ENCODE measurements around the gene FBXL15.
"Not testable (repeated sequence)": the region's sequence is repeated elsewhere in the genome, so short reads cannot be mapped to it uniquely, and the experiment has no call there.

The FBXL15 gene

GRCh38 chr10:102431452-102432124 is 11.0 kb downstream of the FBXL15 start:
- DNase-seq (ENCODE audit: low read depth in 2 of 2), result no peak

DNA sequence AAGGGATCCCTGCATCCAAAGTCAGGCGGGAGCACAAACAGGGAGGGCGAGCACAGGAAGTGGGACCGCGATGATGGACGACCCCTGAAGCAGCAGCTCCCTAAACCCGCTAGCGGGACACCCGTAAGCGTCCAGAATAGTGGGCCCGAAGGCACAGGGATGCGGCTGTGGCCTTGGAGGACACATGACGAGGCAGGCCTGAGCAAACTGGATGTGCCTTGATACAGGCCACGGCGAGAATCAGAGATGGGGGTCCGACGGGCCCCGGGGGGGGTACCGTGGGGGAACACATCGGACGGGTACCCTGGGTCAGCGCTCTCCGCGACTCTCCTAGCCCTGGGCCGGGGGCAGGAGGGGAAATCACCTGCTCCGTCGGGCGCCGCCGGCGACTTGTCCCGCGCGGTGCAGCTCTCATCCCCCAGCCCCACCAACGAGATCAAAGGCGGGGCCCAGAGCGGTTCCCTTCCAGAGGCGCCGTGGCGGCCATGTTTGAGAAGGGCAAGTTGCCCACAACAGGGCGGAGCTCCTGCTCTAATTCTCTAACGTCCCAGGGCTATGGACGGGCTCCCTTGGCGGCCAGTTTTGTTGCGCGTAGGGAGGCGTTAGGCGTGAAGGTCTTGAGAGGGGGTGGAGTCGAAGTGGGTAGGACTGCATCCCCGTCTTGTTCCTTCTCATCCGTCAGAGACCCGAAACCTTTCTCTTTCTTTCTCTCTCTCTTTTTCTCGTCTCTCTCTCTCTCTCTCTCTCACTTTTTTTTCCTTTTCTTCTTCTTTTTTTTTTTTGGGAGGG is 11.7 kb downstream of the FBXL15 start, which contains the start of gene CUEDC2:
Gene CUEDC2, minus strand, starts transcription at position 413 of the 789 bp plus-strand sequence. CDS start 7,386 bp downstream, outside the sequence.
- DNase-seq (ENCODE audit: low read depth in 2 of 2), result peak; percentile 93 to 97

GRCh38 chr10:102433619-102434046 is 13.0 kb downstream of the FBXL15 start:
- no peak for DNase-seq (ENCODE audit: low read depth in 2 of 2)

GRCh38 chr10:102434394-102435132 is 13.9 kb downstream of the FBXL15 start:
- DNase-seq (ENCODE audit: low read depth in 2 of 2), result no peak

DNA sequence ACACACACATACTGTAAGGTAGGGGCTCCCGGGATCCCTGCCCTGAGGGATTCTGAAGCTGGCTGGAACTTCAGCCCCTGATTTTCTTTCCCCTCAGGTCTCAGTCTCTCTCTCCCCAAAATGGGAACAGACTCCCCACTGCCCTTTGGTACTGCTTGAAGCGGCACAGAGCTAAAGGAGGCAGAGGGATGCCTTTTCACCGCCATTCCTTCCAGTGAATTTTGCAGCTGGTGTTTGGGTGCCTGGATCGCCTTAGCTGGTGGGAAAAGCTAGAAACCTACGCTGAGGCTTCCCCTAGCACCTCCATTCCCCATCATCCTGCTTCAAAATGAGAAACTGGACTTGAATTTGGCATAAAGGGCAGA is 14.5 kb downstream of the FBXL15 start:
- DNase-seq (ENCODE audit: low read depth in 2 of 2), result no peak

DNA sequence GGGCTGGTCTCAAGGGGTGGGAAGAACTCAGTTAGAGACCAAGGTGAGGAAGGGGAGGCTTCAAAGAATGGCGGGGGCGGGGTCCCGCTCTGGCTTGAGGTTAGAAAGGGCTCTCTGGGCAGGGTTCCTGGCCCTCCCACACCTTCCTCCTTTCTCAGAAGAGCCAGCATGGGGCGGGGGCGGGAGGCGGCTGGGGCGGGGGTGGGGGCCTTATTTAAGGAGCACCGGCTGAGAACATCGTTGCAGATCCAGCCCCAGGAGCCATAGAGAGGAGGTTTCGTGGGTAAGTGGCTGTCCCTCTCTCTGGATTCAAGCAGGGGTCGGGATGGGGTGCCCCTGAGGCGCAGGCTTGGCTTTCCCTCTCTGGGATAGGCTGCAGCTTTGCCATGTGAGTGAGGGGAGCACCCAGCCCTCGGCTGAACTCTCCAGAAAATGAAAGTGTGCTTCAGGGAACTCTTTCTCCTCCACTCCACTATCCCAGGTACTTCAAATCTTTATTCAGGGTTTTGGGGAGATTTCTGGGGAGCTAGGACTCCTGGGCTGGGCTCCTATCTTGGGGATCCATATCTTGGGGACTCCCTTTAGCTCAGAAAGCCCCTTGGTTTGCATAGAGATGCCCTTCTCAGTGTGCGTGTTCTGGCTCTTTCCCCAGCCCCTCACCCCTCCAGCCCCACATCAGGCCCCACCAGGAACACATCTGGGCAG is 15.0 kb downstream of the FBXL15 start:
- no peak for DNase-seq (ENCODE audit: low read depth in 2 of 2)

GRCh38 chr10:102436312-102436711 is 15.7 kb downstream of the FBXL15 start:
- DNase-seq (ENCODE audit: low read depth in 2 of 2), result no peak

DNA sequence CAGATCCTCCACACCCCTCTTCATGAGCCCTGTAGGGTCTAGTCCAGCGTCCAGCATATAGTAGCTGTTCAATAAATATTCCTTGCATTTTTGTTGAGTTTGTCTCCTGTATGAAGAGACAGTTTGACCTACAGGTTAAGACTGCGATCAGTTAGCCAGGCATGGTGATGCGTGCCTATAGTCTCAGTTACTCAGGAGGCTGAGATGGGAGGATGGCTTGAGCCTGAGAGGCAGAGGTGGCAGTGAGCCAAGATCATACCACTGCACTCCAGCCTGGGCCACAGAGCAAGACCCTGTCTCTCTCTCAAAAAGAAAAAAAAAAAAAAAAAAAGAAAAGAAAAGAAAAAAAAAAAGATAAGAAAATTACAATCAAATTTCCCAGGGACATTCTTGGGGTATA is 16.9 kb downstream of the FBXL15 start:
- no peak for DNase-seq (ENCODE audit: low read depth in 2 of 2)

DNA sequence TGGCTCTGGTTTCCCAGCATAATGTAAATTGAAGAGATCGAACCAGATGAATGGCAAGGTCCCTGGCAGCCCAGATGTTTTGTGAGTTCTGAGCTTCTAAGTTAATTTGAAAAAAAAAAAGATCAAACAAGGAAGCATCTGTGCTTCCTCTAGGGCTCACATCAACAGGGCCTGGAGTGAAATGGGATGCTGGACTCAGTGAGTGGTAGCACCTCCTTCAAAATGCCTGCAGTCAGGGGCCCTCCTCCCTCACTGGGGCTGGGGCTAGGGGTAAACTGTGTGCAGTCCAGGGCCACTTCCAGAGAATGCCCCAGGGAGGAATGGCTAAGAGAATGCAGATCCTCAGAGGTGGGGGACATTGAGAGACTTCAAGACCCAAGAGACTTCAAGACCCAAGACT is 17.7 kb downstream of the FBXL15 start:
- DNase-seq (ENCODE audit: low read depth in 2 of 2), result no peak

DNA sequence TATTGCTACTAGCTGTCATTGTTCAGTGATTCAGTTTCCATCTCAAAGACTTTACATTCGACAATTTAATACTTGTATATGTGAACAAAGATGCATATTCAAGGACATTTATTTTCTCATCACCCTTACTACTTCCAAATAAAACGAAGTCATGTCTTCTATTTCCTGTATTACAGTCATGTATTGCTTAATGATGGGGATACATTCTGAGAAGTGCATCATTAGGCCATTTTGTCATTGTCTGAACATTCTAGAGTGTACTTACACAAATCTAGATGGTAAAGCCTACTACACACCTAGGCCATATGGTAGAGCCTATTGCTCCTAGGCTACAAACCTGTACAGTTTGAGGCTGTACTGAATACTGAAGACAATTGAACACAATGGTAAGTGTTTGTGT is 24.2 kb downstream of the FBXL15 start:
- no peak for DNase-seq (ENCODE audit: low read depth in 2 of 2)

DNA sequence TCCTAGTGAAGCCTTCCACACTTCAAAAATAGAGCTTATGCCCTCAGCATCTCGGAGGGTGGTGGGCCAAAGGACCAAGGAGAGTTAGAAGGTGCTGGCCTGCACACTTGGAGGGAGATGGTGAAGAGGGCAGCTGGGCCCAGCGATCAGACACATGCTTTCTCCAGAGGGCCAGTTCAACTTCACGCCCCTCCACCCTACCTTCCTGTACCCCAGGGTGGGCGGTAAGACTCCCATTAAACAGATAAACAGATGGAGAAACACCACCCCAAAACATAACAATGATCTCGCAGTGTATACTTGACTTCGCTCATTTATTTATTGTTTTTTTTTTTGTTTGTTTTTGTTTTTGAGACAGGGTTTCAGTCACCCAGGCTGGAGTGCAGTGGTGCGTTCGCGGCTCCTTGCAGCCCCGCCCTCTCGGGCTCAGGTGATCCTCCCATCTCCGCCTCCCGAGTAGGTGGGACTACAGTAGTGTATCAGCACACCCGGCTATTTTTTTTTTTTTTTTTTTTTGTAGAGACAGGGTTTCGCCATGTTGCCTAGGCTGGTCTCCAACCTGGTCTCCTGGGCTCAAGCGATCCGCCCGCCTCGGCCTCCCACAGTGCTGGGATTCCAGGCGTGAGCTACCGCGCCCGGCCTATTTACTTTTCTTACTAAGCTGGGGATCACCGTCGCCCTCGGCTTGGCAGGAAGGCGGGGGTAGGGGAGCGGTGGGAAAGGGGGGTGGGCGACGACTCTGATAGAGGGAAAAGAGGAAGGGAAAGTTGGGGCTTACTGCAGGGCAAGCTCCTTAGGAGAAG is 28.9 kb downstream of the FBXL15 start:
- DNase-seq (ENCODE audit: low read depth in 2 of 2), result peak; percentile 79 to 85

GRCh38 chr10:102450124-102450373 is 29.4 kb downstream of the FBXL15 start:
- no peak for DNase-seq (ENCODE audit: low read depth in 2 of 2)

- DNase-seq (ENCODE audit: low read depth in 2 of 2), result peak; percentile 64 to 81
Measured at GRCh38 chr10:102450374-102451104, 29.9 kb downstream of the FBXL15 start.

GRCh38 chr10:102451105-102451969 is 30.7 kb downstream of the FBXL15 start, which contains the start of gene C10orf95:
Gene C10orf95, minus strand, starts transcription at chr10:102451543. Its CDS starts 450 bp downstream, at chr10:102451093.
- DNase-seq (ENCODE audit: low read depth in 2 of 2), result no peak

- peak; percentile 67 to 68 for DNase-seq (ENCODE audit: low read depth in 2 of 2)
Measured at GRCh38 chr10:102452672-102453340, 32.2 kb downstream of the FBXL15 start.

DNA sequence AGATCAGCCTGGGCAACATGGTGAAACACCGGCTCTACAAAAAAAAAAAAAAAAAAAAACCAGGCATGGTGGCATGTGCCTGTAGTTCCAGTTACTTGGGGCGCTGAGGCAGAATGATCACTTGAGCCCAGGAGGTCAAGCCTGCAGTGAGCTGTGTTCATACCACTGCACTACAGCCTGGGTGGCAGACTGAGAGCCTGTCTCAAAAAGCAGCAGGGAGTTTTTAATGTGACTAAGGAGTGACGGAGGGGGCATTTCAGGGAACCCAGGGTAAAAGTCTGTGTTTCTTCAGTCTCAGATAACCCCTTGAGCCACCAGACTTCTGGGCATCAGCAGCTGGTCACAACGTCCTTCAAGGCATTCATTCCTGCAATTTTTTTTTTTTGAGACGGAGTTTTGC is 32.9 kb downstream of the FBXL15 start:
- DNase-seq (ENCODE audit: low read depth in 2 of 2), result no peak

DNA sequence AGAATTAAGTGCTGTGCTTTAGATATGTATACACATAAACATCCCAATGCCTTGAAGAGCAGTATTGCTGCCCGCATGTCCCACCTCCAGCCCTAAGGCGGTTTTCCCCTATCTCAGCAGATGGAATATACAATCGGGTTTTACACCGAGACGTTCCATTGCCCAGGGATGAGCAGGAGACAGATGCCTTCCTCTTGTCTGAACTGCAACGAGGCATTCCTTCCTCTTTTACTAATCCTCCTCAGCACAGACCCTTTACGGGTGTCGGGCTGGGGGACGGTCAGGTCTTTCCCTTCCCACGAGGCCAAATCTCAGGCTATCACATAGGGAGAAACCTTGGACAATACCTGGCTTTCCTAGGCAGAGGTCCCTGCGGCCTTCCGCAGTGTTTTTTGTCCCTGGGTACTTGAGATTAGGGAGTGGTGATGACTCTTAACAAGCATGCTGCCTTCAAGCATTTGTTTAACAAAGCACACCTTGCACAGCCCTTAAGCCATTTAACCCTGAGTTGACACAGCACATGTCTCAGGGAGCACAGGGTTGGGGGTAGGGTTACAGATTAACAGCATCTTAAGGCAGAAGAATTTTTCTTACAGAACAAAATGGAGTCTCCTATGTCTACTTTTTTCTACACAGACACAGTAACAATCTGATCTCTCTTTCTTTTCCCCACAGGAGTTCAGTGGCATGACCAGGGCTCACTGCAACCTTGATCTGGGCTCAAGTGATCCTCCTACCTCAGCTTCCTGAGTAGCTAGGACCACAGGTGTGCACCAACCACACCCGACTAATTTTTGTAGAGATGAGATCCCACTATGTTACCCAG is 34.2 kb downstream of the FBXL15 start:
- DNase-seq (ENCODE audit: low read depth in 2 of 2), result not testable (repeated sequence)

DNA sequence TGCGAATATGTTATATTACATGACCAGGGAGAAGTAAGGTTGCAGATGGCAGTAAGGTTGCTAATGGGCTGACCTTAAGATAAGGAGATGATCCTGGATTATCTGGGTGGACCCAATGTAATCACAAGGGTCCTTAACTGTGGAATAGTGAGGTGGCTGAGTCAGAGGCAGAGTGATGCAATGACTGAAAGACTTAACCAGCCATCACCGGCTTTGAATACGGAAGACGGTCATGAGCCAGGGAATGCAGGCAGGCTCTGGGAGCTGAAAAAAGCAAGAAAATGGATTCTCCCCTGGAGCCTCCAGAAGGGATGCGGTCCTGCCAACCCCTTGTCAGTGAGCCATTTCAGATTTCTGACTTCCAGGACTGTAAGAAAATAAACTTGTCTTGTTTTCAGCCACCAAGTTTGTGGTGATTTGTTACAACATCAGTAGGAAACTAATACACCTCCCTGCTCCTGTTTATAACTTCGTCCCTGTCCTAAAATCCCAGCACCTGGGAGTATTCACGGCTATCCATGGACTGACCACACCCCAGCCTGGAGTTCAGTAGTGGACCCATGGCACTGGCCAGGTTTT is 35.3 kb downstream of the FBXL15 start:
- no peak for DNase-seq (ENCODE audit: low read depth in 2 of 2)

Data from stimulated activated CD4-positive, alpha-beta T cell treated with anti-CD3 and anti-CD28 coated beads, Interleukin-15, amount 100 ng/mL, for 48 hours (primary cell).